ENCODE results near the gene HAO2.

HAO2 gene

GRCh38 chr1:119338004-119338403 is 30.6 kb upstream of the HAO2 start:
- DNase-seq (ENCODE audit: low read depth), result no peak
- no peak for TF ChIP-seq POLR2A (IDR thresholded peaks at IDR 0.05; ENCODE audit: extremely low read depth, insufficient read length)
- no peak for TF ChIP-seq CTCF (IDR thresholded peaks at IDR 0.05; ENCODE audit: low read depth, low read length)
- no peak for TF ChIP-seq MYC (IDR thresholded peaks at IDR 0.05; ENCODE audit: low read depth, low read length)
- no peak for TF ChIP-seq MAX (IDR thresholded peaks at IDR 0.05; ENCODE audit: low read depth, low read length)
- no peak overlapping the region for H3K4me3 ChIP-seq (ENCODE audit: low read depth, low read length)

GRCh38 chr1:119338757-119339156 is 29.8 kb upstream of the HAO2 start:
- no peak overlapping the region for H3K4me3 ChIP-seq (ENCODE audit: low read depth, low read length)
- no peak for DNase-seq (ENCODE audit: low read depth)
- no peak for TF ChIP-seq CTCF (IDR thresholded peaks at IDR 0.05; ENCODE audit: low read depth, low read length)
- TF ChIP-seq POLR2A (IDR thresholded peaks at IDR 0.05; ENCODE audit: extremely low read depth, insufficient read length), result no peak
- no peak for TF ChIP-seq MAX (IDR thresholded peaks at IDR 0.05; ENCODE audit: low read depth, low read length)
- TF ChIP-seq MYC (IDR thresholded peaks at IDR 0.05; ENCODE audit: low read depth, low read length), result no peak

- H3K4me3 ChIP-seq (ENCODE audit: low read depth, low read length), result no peak overlapping the region
- TF ChIP-seq MYC (IDR thresholded peaks at IDR 0.05; ENCODE audit: low read depth, low read length) (no peak), CTCF (IDR thresholded peaks at IDR 0.05; ENCODE audit: low read depth, low read length) (no peak), POLR2A (IDR thresholded peaks at IDR 0.05; ENCODE audit: extremely low read depth, insufficient read length) (no peak), MAX (IDR thresholded peaks at IDR 0.05; ENCODE audit: low read depth, low read length) (no peak)
- no peak for DNase-seq (ENCODE audit: low read depth)
These were observed 27.7 kb upstream of the HAO2 start for GRCh38 chr1:119340861-119341261.

GRCh38 chr1:119341372-119341947 is 27.1 kb upstream of the HAO2 start:
- no peak for TF ChIP-seq CTCF (IDR thresholded peaks at IDR 0.05; ENCODE audit: low read depth, low read length)
- no peak for TF ChIP-seq MYC (IDR thresholded peaks at IDR 0.05; ENCODE audit: low read depth, low read length)
- no peak for TF ChIP-seq POLR2A (IDR thresholded peaks at IDR 0.05; ENCODE audit: extremely low read depth, insufficient read length)
- no peak for TF ChIP-seq MAX (IDR thresholded peaks at IDR 0.05; ENCODE audit: low read depth, low read length)
- no peak overlapping the region for H3K4me3 ChIP-seq (ENCODE audit: low read depth, low read length)
- DNase-seq (ENCODE audit: low read depth), result no peak

GRCh38 chr1:119345398-119345797 is 23.2 kb upstream of the HAO2 start:
- DNase-seq (ENCODE audit: low read depth), result no peak
- no peak for TF ChIP-seq MYC (IDR thresholded peaks at IDR 0.05; ENCODE audit: low read depth, low read length)
- TF ChIP-seq MAX (IDR thresholded peaks at IDR 0.05; ENCODE audit: low read depth, low read length), result no peak
- no peak for TF ChIP-seq POLR2A (IDR thresholded peaks at IDR 0.05; ENCODE audit: extremely low read depth, insufficient read length)
- TF ChIP-seq CTCF (IDR thresholded peaks at IDR 0.05; ENCODE audit: low read depth, low read length), result no peak
- H3K4me3 ChIP-seq (ENCODE audit: low read depth, low read length), result no peak overlapping the region
